ENCODE measurements around the gene CATSPER4.

Gene CATSPER4

GRCh38 chr1:26190373-26190987, at the start of gene CATSPER4:
CATSPER4 (plus strand) TSS chr1:26190602; CDS start chr1:26190628, 26 bp downstream.
- no peak for DNase-seq (ENCODE audit: low read depth)

GRCh38 chr1:26142159-26142558, 48.2 kb upstream of the CATSPER4 start:
- DNase-seq (ENCODE audit: low read depth): no peak

- DNase-seq (ENCODE audit: low read depth): no peak
These were observed 45.1 kb upstream of the CATSPER4 start for GRCh38 chr1:26145041-26145959.

- no peak for DNase-seq (ENCODE audit: low read depth)
These were observed 44.5 kb upstream of the CATSPER4 start for GRCh38 chr1:26145960-26146294.

GRCh38 chr1:26148887-26149286, 41.5 kb upstream of the CATSPER4 start:
- no peak for DNase-seq (ENCODE audit: low read depth)

- no peak for DNase-seq (ENCODE audit: low read depth)
These were observed 36.4 kb upstream of the CATSPER4 start for GRCh38 chr1:26153966-26154532.

- DNase-seq (ENCODE audit: low read depth): no peak
These were observed 35.7 kb upstream of the CATSPER4 start for GRCh38 chr1:26154750-26155149.

- no peak for DNase-seq (ENCODE audit: low read depth)
These were observed 34.8 kb upstream of the CATSPER4 start for GRCh38 chr1:26155370-26156284.

- no peak for DNase-seq (ENCODE audit: low read depth)
These were observed 33.9 kb upstream of the CATSPER4 start for GRCh38 chr1:26156285-26157038.

- no peak for DNase-seq (ENCODE audit: low read depth)
These were observed 32.0 kb upstream of the CATSPER4 start for GRCh38 chr1:26158271-26158907.

- no peak for DNase-seq (ENCODE audit: low read depth)
These were observed 31.3 kb upstream of the CATSPER4 start, which contains the start of gene FAM110D for GRCh38 chr1:26158908-26159742. FAM110D (plus strand) TSS chr1:26159079; CDS start chr1:26161292, 2,213 bp downstream.

- DNase-seq (ENCODE audit: low read depth): no peak
These were observed 30.7 kb upstream of the CATSPER4 start for GRCh38 chr1:26159743-26160039.

- no peak for DNase-seq (ENCODE audit: low read depth)
These were observed 29.6 kb upstream of the CATSPER4 start for GRCh38 chr1:26160527-26161414.

GRCh38 chr1:26161415-26162219, 28.8 kb upstream of the CATSPER4 start:
- no peak for DNase-seq (ENCODE audit: low read depth)

- DNase-seq (ENCODE audit: low read depth): no peak
These were observed 28.1 kb upstream of the CATSPER4 start for GRCh38 chr1:26162220-26162709.

- no peak for DNase-seq (ENCODE audit: low read depth)
These were observed 26.7 kb upstream of the CATSPER4 start for GRCh38 chr1:26163684-26164035.

GRCh38 chr1:26164036-26164860, 26.2 kb upstream of the CATSPER4 start:
- no peak for DNase-seq (ENCODE audit: low read depth)

Measured in GM04503 (cell line).